SKM-1 (cell line): ENCODE measurements around the gene CBFA2T3.

Experiments
- DNase-seq: peaks from one replicate; lab custom pipeline; 2025; ENCODE audit not compliant: unreplicated experiment; lab: John Stamatoyannopoulos, UW

CBFA2T3 gene

DNA sequence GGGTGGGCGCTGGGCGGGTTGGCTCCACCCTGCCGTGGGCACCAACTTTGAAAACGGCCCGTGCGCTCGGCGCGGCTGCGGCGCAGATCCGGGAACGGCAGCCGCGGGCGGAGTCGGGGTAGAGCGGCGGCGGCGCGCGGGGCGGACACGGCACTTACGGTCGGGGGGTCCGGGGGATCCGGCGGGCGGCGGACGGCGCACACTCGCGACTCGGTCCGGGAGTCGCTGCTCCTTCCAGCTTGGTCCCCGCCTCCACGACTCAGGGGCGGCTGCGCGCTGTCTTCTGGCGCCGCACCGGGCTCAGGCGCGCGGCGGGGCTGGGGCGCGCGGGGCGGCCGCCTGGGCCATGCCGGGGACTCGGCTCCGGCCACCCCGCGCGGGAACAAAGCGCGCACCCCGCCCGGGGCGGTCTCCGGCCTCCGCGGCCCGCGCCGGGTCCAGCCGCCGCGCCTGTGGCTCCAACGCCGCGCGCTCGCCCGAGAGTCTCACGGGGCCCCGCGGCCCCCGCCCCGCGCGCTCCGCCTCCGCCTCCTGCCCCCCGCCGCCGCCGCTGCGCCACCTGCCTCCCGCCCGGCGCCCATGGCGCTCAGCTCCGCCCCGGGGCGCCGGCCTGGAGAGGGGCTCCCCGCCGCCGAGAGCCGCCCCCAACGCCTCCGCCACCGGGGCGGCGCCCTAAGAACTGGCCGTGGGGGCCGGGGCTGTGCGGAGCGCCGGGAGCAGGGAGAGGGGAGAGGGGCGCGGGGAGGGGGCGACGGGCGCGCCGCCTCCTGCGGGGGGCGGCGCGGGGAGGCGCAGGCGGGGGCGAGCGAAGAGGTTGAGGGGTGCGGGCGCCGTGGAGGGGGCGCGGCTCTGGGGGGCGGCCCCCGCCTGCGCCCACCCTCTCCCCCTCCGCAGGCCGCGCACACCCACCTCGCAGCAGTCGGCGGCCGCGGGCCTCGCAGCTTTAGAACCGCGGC is 35.9 kb downstream of the CBFA2T3 start:
- DNase-seq, result no peak

DNA sequence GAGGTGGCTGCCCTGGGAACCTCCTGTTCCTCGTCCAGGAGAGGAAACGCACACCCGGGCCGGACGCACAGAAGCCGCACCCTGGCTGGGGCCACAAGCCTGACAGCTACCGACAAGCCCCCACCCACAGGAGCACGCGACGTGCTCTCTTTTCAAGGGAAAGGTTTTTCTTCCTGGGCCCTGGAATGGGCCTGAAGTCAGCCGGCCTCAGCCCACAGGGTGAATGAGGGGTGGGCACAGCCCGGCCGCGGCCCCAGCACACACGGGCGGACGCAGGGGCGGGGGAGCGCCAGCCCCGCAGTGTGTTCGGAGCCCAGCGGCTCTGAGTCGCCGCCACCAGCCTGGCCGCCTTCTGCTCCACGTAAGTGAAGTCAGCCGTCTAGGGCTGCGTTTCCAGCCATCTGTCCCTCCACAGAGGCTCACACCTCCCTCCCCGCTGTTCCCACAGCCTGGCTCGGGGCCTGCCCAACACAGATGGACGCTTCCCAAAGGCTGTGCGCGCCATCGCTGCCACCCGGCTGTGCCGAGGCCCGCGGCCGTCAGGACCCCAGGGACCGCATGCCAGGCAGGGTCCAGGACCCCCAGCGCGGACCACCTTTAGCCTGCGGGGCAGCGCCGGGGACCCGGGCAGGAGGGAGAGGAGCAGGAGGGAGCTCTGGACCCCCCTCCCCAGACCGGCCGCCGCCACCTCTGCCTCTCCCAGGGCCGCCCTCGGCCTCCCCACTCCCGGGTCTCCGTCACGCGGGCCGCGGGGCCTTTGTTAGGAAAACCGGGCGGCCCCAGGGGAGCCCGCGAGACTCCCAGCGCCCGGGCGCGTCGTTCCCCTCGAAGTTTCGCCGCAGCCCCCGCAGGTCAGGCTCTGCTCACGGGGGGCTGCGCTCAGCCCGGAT is 36.8 kb downstream of the CBFA2T3 start:
- no peak for DNase-seq

DNA sequence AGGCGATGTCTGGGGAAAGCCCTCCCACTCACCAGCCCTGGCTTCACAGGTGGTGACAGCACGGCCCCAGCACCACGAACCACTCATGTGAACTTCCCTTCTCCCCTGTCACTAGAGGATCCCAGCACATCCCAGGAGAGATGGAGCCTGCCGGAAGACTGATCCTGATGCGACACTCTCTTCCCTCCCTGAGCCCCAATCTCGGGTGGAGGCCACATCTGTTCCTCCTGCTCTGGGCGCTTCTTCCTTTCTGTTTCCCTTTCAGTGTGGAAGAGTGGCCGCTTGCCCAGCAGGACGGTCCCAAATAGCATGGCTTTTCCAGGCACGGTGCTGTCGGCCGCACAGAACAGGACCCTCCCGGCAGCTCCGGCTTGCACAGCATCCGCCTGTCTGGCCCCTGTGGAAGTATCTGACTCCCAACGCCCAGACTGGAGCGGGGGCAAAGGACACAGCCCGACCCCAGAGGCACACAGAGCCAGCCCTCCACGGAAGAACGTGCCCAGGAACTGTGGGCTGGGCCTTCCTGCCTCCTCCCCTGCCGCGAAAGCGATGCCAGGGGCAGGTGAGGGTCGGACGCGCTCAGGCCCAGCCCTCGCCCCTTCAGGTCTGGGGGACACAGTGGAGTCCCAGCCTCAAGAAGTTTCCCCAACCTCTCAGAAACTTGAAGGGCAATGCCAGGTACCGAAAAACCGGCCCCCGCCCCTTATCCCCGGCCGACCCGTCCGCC is 37.6 kb downstream of the CBFA2T3 start:
- no peak for DNase-seq

DNA sequence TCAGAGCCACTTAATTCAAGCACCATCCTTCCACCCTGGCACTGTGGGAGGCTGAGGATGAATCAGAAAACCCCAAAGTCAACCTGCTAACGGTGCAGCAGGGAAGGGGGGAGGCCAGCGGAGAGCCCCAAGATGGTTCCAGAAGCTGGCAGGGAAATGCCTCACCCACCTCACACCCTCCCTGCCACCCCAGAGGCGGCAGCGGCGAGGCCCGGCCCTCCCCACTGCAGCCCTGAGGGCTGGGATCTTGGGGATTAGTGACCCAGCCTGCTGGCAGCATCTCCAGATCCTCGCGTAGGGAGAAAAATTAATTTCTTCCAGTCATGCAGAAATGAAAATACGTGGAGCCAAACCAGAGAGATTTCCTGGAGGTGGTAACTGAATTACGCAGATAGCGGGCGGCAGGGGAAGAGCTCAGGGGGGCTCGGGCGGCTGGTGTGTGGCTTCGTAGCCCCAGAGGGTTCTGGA is 38.2 kb downstream of the CBFA2T3 start:
- no peak for DNase-seq

DNA sequence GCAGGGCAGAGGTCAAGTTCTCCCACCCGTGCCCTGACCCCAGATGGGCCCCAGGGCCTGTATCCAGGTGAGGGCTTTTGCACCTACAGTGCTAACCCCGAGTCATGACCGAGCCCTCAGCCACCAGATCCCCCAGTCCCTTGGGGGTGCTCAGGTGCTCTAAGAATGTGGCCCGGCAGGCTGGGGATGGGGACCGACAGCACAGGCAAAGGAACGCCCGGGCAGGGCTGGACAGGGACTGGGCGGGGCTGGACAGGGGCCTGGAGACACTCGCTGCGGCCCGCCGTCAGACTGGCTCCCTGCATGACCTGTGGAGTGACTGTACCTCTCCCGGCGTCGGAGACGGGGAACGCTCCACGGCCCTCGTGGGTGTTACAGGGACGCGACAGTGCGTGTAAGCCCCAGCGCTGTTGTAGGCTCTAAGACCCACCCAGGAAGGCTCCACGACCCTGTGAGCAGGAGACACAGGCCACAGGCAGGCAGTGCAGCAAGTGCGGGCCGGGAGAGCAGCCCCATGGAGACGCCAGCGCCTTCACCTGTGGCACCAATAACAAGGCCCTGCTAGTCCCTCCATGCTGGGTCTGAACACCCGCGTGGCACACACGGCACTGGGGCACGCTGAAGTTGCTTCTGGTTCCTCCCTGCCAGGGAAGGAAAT is 38.8 kb downstream of the CBFA2T3 start:
- no peak for DNase-seq

DNA sequence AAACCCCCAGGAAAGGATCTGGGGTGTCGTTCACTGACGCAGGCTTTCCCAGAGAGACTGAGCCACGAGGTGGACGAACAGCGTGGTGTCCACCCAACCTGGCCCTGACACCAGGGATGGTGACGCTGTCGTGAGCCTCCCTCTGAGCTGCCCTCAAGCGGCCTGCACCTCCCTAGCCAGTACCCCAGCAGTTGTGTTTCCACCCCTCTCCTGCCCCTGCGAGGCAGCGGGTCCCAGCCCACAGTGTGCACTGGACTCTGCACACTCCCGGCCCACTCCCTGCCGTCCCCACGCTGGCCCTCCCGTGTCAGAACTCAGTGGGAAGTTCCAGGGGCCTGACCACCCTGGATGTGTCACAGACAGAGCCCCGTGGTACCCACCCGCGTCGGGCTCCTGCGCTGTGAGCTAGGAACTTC is 39.8 kb downstream of the CBFA2T3 start:
- DNase-seq, result no peak

DNA sequence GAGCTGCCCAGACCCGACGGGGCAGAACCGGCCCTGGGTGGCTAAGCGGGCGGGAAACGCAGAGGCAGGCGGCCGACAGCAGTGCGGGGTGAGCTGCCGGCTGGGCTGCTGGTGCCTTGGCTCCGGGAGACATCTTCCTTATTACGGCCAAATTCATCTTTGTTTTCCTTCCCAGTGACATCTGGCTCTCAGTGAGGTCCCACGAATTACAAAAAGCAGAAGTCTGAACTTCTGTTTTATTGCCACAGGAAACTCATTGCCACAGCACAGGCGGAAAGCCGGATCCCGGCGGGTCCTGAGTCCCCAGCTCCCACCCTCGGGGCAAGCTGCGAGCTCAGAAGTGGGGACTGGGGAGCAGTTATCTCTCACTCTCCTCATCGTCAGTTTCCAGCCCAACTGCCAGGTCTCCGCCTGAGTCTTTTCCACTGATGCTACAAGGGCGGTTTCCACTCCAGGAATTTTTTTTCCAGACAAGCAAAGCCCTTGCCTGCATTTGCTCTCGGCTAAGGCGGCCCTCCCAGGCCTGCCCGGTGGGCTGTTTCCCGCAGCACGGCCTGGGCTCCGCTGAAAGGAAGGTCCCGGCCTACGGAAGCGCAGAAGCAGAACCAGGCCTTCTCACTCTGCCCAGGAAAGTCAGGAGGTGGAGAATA is 40.3 kb downstream of the CBFA2T3 start:
- peak; percentile 93 for DNase-seq

DNA sequence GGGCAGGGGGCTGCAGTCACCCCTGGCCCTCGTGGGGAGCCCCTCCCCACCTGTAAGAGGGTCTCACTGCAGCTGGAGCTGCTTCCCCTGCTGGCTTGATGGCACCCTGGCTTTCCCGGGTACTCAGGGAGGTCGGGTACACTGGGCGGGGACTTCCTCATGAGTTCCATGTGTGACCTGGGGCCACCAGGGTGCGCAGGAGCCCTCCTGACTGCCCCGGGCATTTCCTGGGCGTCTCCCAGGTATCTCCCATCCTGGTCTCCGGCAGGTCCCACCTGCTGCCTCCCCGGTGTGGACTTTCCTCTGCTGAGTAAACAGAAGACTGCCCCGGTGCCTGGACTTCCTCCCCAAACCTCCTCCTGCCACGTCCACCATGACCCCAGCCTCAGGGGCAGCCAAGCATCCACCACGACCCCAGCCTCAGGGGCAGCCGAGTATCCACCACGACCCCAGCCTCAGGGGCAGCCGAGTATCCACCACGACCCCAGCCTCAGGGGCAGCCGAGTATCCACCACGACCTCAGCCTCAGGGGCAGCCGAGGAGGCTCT is 40.9 kb downstream of the CBFA2T3 start:
- DNase-seq, result no peak

DNA sequence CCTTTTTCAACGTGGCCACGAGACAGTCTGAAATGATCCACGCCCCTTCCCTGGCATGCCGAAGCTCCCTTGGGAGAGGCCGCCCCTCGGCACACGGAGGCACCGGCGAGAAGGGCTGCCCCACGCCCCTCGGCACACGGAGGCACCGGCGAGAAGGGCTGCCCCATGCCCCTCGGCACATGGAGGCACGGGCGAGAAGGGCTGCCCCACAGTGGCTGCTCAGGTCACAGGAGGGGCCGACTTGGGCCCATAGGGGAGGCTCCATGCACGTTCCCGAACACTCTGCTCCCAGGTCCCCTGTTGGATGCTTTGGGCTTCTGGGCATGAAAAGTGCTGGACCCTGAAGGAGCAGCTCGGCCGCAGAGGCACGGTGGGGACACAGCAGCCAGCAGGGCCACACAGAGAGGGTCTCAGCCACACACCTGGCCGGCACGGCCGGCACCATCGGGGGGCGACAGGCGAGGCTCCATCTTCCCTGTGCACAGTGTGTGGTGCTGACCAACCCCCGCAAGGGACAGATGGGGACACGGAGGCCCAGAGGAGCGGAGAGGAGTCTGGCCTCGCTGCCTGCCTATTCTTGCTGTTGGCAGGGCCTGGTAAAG is 42.8 kb downstream of the CBFA2T3 start:
- no peak for DNase-seq

DNA sequence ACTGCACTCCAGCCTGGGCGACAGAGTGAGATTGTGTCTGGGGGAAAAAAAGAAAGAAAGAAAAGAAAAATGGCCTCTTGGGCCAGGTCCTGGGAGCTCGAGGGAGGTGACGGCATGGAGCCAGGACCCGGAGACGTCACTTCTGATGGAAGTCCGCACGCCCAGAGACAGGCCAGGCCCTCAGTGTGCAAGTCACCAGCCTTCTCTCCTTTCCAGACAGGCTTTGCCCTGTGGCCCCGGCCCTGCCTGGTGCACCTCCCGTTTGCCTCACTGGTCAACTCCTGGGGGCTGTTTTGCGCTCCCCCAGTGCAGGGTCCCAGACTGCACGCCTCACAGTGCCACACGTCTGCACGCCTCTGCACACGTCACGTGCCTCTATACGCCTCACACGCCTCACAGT is 44.1 kb downstream of the CBFA2T3 start:
- DNase-seq, result no peak

DNA sequence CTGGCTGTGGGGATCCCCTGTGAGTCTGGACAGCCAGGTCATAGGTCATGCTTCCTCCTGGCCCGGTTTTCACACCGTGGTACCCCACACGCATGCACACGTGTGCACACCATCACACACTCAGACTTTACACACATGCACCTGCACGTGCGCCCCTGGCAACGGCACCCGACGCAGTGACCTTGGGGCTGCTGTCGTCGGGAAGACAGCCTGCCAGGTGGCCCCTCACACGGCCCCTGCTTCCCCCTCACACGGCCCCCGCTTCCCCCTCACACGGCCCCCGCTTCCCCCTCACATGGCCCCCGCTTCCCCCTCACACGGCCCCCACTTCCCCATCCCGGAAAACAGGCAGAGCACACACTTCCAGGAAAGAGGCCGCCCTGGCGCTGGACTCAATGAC is 45.1 kb downstream of the CBFA2T3 start:
- no peak for DNase-seq

DNA sequence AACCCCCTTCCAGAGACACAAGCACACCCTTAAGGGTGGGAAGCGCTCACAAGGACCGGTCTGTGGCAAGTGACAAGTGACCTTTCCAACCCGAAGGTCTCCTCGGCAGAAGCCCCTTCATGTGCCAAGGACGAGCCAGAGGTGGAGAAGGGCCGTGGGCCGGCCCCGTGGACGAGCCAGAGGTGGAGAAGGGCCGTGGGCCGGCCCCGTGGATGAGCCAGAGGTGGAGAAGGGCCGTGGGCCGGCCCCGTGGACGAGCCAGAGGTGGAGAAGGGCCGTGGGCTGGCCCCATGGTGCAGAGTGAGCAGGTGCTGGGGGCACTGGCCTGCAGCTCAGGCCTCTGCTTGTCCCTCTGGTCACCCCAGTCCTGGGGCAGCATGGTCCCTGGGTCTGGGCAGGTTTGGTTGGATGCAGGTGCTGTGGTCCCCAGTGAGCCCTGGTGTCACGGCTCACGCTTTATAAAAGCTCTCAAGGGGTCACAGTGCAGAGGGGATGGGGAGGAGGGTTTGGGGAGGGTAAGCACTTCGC is 45.6 kb downstream of the CBFA2T3 start:
- no peak for DNase-seq

DNA sequence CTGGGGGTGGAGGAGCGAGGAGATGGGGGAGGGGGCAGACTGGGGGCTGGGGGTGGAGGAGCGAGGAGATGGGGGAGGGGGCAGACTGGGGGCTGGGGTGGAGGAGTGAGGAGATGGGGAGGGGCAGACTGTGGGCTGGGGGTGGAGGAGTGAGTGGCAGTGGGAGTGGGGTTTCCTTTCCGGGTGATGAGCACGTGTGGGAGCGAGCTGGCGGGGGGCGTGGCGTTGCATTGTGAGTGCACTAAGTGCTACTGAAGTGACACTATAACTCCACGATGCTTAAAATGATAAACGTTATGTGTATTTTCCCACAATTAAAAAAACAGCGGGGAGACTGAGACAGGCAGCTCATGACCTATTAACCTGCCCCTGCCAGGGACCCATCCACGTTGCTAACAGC is 46.3 kb downstream of the CBFA2T3 start:
- no peak for DNase-seq

DNA sequence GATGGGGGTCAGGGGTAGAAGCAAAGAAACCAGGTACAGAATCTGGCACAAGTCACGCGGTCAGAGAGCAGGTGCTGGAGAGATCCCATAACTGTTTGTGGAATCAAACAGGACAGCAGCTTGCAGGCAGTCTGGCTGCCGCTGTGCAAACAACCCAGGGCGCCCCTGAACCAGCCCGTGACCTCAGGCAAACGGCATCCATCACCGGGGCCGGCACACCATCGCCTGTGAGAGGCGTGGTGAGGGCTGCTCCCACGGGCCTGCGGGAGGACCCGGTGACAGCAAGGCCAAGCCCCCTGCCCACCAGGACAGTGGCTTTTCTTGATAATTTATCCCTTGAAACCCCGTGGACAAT is 47.9 kb downstream of the CBFA2T3 start:
- no peak for DNase-seq

DNA sequence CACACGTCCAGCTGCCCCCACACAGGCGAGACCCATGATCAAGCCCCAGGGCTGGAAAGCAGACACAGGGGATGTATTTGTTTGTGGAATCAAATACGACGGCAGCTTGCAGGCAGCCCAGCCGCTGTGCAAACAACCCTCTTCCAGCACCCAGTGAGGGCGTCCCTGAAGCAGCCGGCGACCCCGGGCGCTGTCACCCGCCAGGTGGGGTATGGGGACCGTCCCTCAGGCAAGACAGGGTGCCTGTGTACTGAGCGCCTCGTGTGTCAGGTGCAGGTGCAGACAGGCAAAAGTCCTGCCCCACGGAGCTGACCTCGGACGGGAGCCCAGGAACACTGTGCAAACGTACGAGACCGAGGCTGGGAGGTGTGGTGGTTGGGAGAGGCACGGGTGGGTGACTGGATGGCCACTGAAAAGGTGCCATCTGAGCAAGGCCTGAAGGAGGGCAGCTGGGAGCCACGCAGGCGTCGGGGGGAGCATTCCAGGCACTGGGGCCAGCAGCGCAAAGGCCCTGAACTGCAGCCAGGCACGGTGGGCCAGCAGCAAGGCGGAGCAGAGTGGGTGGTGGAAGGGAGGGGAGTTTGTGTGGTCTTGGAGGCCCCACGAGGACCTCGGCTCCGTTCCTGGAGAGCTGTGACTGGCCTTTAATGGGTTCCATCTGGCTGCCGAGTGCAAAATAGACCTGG is 48.5 kb downstream of the CBFA2T3 start:
- no peak for DNase-seq

DNA sequence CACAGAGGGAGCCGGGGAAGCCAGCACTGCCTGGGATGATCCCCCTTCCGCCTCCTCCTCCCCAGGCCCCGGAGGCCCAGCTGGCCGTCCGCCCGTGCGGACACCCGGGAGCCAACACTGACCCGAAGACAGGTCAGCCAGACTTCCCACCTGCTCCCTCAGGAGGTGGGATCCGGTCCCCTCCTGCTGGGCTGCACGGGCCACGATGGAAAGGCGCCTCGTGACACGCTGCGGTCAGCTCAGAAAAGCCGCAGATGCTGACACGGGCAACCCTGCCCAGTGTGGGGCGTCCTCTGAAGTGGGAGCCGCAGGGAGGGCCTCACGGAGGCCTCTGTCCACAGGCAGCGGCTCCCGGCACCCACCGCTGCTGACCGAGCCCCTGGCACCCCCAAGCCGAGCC is 49.3 kb downstream of the CBFA2T3 start:
- DNase-seq, result no peak

DNA sequence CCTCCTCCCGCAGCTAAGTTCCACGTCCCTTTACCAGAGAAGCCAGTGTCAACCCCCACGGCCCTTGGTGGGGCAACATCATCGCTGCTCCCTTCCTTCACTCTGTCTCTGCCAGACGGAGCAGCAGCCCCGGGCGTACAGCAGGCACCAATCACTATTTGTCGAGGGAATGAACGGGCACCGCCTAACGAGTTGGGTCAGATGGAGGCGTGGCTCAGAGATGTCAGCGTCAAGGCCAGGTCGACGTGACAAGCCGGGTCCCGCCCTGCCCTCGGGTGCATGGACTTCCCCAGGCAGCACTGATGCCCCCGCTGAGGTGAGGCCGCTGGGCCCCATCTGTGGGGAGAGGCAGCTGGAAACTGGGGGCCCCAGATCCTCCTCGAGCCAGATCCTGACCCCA is 50.0 kb downstream of the CBFA2T3 start:
- DNase-seq, result no peak

DNA sequence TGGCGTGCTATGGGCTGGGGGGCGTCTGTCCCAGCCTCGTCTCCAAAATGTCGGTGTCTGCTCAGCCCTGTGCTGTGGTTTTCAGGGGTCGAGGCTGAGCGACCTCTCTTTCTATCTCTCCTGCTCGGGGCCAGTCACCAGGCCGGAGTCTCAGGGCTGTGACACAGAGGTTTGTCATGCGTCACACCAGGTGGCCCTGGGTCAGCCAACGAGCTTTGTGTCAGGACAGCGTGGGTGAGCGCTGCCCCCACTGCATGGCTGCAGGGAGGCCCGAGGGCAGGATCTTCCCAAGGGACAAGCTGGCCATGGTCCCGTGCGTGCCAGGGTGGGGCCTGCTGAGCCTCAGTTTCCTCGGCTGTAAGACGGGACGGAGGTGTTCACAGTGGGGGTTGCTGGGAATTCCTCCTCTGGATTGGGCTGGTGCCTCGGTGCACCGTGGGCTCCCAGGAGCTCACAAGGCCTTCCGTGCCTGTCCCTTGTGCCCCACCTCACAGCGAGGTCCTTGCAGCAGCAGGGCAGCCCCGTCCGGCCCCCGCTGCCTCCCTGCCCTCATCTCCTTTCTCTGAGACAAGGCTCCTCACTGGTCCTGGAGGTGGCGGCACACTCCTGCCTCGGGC is 50.5 kb downstream of the CBFA2T3 start:
- no peak for DNase-seq
